Endothelial cell of umbilical vein (primary cell): ENCODE results near the gene PODNL1. TPM values are rescaled to one million over a fixed set of nuclear protein-coding genes. Genes with fewer than 3 reads are reported as not detected.

Experiments used
- BruUV-seq: library from RNA; stranded (reverse); fragments of 400-500 nt; replicated peaks from 2 replicates; lab custom pipeline; 2021; lab: Mats Ljungman, UMichigan
- CTCF ChIA-PET: fragments of 300-600, 350-600 bp; sonication (Branson Sonifier 250); formaldehyde crosslinking; loops from one replicate; lab custom pipeline; 2021; ENCODE audit warnings: antibody characterized with exemption, inconsistent platforms; lab: Charles Lee
- POLR2A ChIA-PET: fragments of 300-600, 350-600 bp; sonication (Branson Sonifier 250); formaldehyde crosslinking; loops from one replicate; lab custom pipeline; 2021; ENCODE audit warnings: antibody characterized with exemption, inconsistent platforms; lab: Charles Lee
- DNase-seq: peaks from one replicate; pipeline ENCODE4 v3.0.0-alpha.2; 2011; ENCODE audit warnings: low read depth, low spot score
- FAIRE-seq: peaks from 2 replicates; lab custom pipeline; 2011; peaks lifted over from hg19 to GRCh38; lab: Jason Lieb, UNC
- H2AFZ ChIP-seq: 2 replicates; pipeline ENCODE4 v1.6.0; 2012; ENCODE audit warnings: low read depth, low read length, control low read depth, inconsistent platforms
- H3K27ac ChIP-seq: 2 replicates; pipeline ENCODE4 v1.5.1; 2011; ENCODE audit warnings: low read depth, mild to moderate bottlenecking, control low read depth, low read length, moderate library complexity; ENCODE audit not compliant: insufficient read depth
- H3K27me3 ChIP-seq, 2 experiments: 2 replicates each; pipeline versions ENCODE4 v1.6.0 to v1.6.1; 2011; ENCODE audit warnings: low read length in 2 of 2, mixed read lengths in 1 of 2; ENCODE audit not compliant: control insufficient read depth in 2 of 2, insufficient read depth in 2 of 2
- H3K36me3 ChIP-seq, 2 experiments: 2 replicates in 1 of 2; 3 replicates in 1 of 2; pipeline ENCODE4 v1.5.1; 2011; ENCODE audit warnings: low read length in 2 of 2, mild to moderate bottlenecking in 1 of 2, moderate library complexity in 1 of 2; ENCODE audit not compliant: control insufficient read depth in 2 of 2, insufficient read depth in 2 of 2; ENCODE audit errors: extremely low read depth in 1 of 2
- H3K4me1 ChIP-seq: 3 replicates; pipeline ENCODE4 v1.5.1; 2011; ENCODE audit warnings: mild to moderate bottlenecking, low read length; ENCODE audit not compliant: control insufficient read depth, insufficient read depth; ENCODE audit errors: extremely low read depth
- H3K4me2 ChIP-seq: 2 replicates; pipeline ENCODE4 v1.6.1; 2011; ENCODE audit warnings: low read length, control low read depth, mixed read lengths; ENCODE audit not compliant: insufficient read depth
- H3K4me3 ChIP-seq, 3 experiments: fragments of 200-600 bp in 1 of 3; sonication (generic), shearing (Covaris generic) in 1 of 3; replicated peaks in 1 of 3; 2 replicates each; pipeline ENCODE4 v1.5.1; 2011 to 2016; ENCODE audit warnings: control low read depth in 3 of 3, low read length in 3 of 3, mild to moderate bottlenecking in 2 of 3, inconsistent platforms in 1 of 3, low read depth in 1 of 3, moderate library complexity in 1 of 3; ENCODE audit not compliant: insufficient read depth in 1 of 3
- H3K79me2 ChIP-seq: 2 replicates; pipeline ENCODE4 v1.6.0; 2012; ENCODE audit warnings: low read length, inconsistent platforms; ENCODE audit not compliant: control insufficient read depth, insufficient read depth
- H3K9ac ChIP-seq: replicated peaks from 2 replicates; pipeline ENCODE3; 2011; ENCODE audit warnings: low read length, control low read depth; ENCODE audit not compliant: insufficient read depth; ENCODE audit errors: extremely low read depth
- H3K9me1 ChIP-seq: replicated peaks from 3 replicates; pipeline ENCODE4 v1.6.0; 2011; ENCODE audit warnings: mild to moderate bottlenecking, low read length; ENCODE audit not compliant: control insufficient read depth, insufficient read depth; ENCODE audit errors: extremely low read depth
- H3K9me3 ChIP-seq: replicated peaks from 2 replicates; pipeline ENCODE4 v1.5.1; 2012; ENCODE audit warnings: low read length, inconsistent platforms; ENCODE audit not compliant: control insufficient read depth, insufficient read depth
- H4K20me1 ChIP-seq: replicated peaks from 2 replicates; pipeline ENCODE3; 2011; ENCODE audit warnings: mild to moderate bottlenecking, low read length; ENCODE audit not compliant: control insufficient read depth, insufficient read depth; ENCODE audit errors: extremely low read depth
- CTCF ChIP-seq, 2 donors: IDR thresholded peaks; 1 replicate in 1 of 2; 2 replicates in 1 of 2; pipeline ENCODE4 v1.5.1; 2011; ENCODE audit warnings: low read length in 2 of 2, mild to moderate bottlenecking in 2 of 2, moderate library complexity in 2 of 2, control low read depth in 1 of 2, inconsistent platforms in 1 of 2, low read depth in 1 of 2; ENCODE audit not compliant: insufficient read depth in 1 of 2; ENCODE audit errors: extremely low read depth in 1 of 2
- EZH2 ChIP-seq: IDR thresholded peaks from 2 replicates; pipeline ENCODE4 v1.6.1; 2012; ENCODE audit warnings: borderline replicate concordance, low read depth, mild to moderate bottlenecking, moderate library complexity, low read length, inconsistent platforms; ENCODE audit not compliant: severe bottlenecking
- FOS ChIP-seq: IDR thresholded peaks from 2 replicates; pipeline ENCODE4 v1.6.1; 2011; ENCODE audit warnings: mild to moderate bottlenecking, low read length, moderate library complexity, borderline replicate concordance; ENCODE audit not compliant: insufficient read depth
- GATA2 ChIP-seq: IDR thresholded peaks from 2 replicates; pipeline ENCODE4 v1.7.0; 2011; ENCODE audit warnings: low read depth, mild to moderate bottlenecking, moderate library complexity, mixed read lengths, low read length; ENCODE audit not compliant: insufficient read length, insufficient read depth
- JUN ChIP-seq: IDR thresholded peaks from 2 replicates; pipeline ENCODE4 v1.6.1; 2011; ENCODE audit warnings: borderline replicate concordance, low read depth; ENCODE audit not compliant: insufficient read length, insufficient read depth
- MAX ChIP-seq: IDR thresholded peaks from 2 replicates; pipeline ENCODE4 v1.6.1; 2011; ENCODE audit not compliant: insufficient read depth, insufficient read length
- MYC ChIP-seq: IDR thresholded peaks from one replicate; pipeline ENCODE4 v1.6.1; 2011; ENCODE audit warnings: mild to moderate bottlenecking, low read depth, low read length
- POLR2A ChIP-seq: IDR thresholded peaks from 2 replicates; pipeline ENCODE4 v1.6.1; 2012; ENCODE audit warnings: low read depth, mild to moderate bottlenecking, control low read depth, low read length
- POLR2AphosphoS5 ChIP-seq: IDR thresholded peaks from 2 replicates; pipeline ENCODE4 v1.6.1; 2012; ENCODE audit warnings: low read depth, mild to moderate bottlenecking, control low read depth, low read length, moderate library complexity; ENCODE audit not compliant: insufficient read depth
- dilution Hi-C: fragments of 300-500 bp; cut with MboI; formaldehyde crosslinking; loops from one replicate; pipeline ENCODE4 v1.15.0; 2019; ENCODE audit warnings: low sequenced_read_pairs; ENCODE audit not compliant: extremely low pct_ligation_motif_present
- intact Hi-C: fragments of 100-400 bp; cut with micrococcal nuclease; formaldehyde crosslinking; loops from one replicate; pipeline ENCODE4 v1.10.0; 2022
- polyA plus RNA-seq, 4 experiments: library from polyadenylated mRNA; depleted of rRNA in 3 of 4; stranded (reverse) in 3 of 4; unstranded in 1 of 4; fragments of >200 nt; gene quantifications; 2 replicates each; pipeline versions ENCODE4 v1.2.1 to v1.2.3, GENCODE V29; 2011 to 2012; ENCODE audit warnings: missing spikeins in 1 of 4
- total RNA-seq: library from RNA; stranded (reverse); gene quantifications from 2 replicates; pipeline ENCODE4 v1.2.3, GENCODE V29; 2021

PODNL1 gene
- total and polyA plus RNA-seq, 2 donors (not counting 3 experiments of a cell fraction or from before 2014, with no cell fraction given), result 0.21 TPM; not detected in 1

GRCh38 chr19:13963603-13964105, 25.4 kb upstream of the PODNL1 start:
- DNase-seq (no peak), FAIRE-seq (no peak)
- no peaks in the 10 kb centered on the region for H3K9me1 ChIP-seq
- ChIA-PET CTCF (no interaction called here), POLR2A (no interaction called here)
- H3K27ac ChIP-seq, result no peak overlapping the region
- no peaks in the 10 kb centered on the region for H4K20me1 ChIP-seq
- no peak overlapping the region for H3K4me2 ChIP-seq
- no peaks in the 10 kb centered on the region for H3K9me3 ChIP-seq
- no peaks in the 10 kb centered on the region for H3K4me1 ChIP-seq
- H3K27me3 ChIP-seq, result no peaks in the 10 kb centered on the region
- TF ChIP-seq FOS (no peak), MYC (no peak), MAX (no peak)
- intact Hi-C loops, result no loop called here
- no peak overlapping the region for H3K4me3 ChIP-seq
- dilution Hi-C loops, result no loop called here
- no TSS peak for BruUV-seq
- H2AFZ ChIP-seq, result no peak overlapping the region
- H3K9ac ChIP-seq, result no peak overlapping the region
- peaks cover 8 to 30% of the 10 kb centered on the region in 2 experiments for H3K36me3 ChIP-seq
- H3K79me2 ChIP-seq, result no peaks in the 10 kb centered on the region

- intact Hi-C loops, result no loop called here
Measured at GRCh38 chr19:13962699-13963602, 24.7 kb upstream of the PODNL1 start.

More at GRCh38 chr19:13962699-13963602, 24.7 kb upstream of the PODNL1 start:
- CTCF ChIA-PET, result interaction anchor here (2.4 kb wide), 1 partner anchor 69 kb away, joined by 13 read pairs; the partner anchor contains the start of gene IL27RA
- H3K9me3 ChIP-seq, result no peaks in the 10 kb centered on the region
- no peak overlapping the region for H3K4me2 ChIP-seq
- H3K9me1 ChIP-seq, result no peaks in the 10 kb centered on the region
- POLR2A ChIA-PET, result no interaction called here
- no peaks in the 10 kb centered on the region for H3K27me3 ChIP-seq
- no peak overlapping the region for H3K4me3 ChIP-seq
- no peaks in the 10 kb centered on the region for H4K20me1 ChIP-seq
- dilution Hi-C loops, result no loop called here
- H2AFZ ChIP-seq, result no peak overlapping the region
- no peak overlapping the region for H3K27ac ChIP-seq
- FAIRE-seq (no peak), DNase-seq (no peak)
- no peak overlapping the region for H3K9ac ChIP-seq
- peaks cover 11 to 31% of the 10 kb centered on the region in 2 experiments for H3K36me3 ChIP-seq
- no peaks in the 10 kb centered on the region for H3K79me2 ChIP-seq
- BruUV-seq, result no TSS peak
- TF ChIP-seq POLR2A (no peak), FOS (no peak), MYC (no peak), EZH2 (no peak), CTCF (IDR thresholded peaks at IDR 0.05; ENCODE audit: extremely low read depth in 1 of 2, insufficient read depth in 1 of 2, low read depth in 1 of 2, low read length in 2 of 2) (no peak), POLR2AphosphoS5 (no peak), JUN (no peak), MAX (no peak), GATA2 (no peak)
- H3K4me1 ChIP-seq, result no peaks in the 10 kb centered on the region
